Measurements from ENCODE around the gene KRTAP2-1.
"Not testable (repeated sequence)": the region's sequence is repeated elsewhere in the genome, so short reads cannot be mapped to it uniquely, and the experiment has no call there.

KRTAP2-1 gene

DNA sequence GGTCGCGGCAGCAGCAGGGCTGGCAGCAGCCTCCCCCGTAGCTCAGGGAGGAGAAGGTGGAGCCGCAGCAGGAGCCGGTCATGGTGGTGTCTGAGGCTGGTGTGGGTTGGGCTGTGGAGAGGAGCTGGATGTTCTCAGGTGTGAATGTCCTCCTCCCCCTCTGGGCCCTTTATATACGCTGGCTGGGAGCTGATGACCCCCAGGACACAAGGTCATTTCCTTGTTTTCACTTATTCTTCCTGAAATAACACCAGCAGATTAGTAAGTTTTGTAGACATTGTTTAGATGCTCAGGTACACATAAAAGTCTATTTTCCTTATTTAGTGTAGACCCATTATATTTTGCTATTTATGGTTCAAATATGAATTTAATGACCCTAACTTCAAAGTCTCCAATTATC, 8.0 kb upstream of the KRTAP2-1 start, which contains the start of gene KRTAP2-2:
Gene KRTAP2-2, minus strand, starts transcription at position 101 of the 400 bp plus-strand sequence. Its CDS starts 19 bp downstream, at position 82.
- not testable (repeated sequence) for DNase-seq

GRCh38 chr17:41054556-41054955, 7.4 kb upstream of the KRTAP2-1 start:
- DNase-seq, result not testable (repeated sequence)

DNA sequence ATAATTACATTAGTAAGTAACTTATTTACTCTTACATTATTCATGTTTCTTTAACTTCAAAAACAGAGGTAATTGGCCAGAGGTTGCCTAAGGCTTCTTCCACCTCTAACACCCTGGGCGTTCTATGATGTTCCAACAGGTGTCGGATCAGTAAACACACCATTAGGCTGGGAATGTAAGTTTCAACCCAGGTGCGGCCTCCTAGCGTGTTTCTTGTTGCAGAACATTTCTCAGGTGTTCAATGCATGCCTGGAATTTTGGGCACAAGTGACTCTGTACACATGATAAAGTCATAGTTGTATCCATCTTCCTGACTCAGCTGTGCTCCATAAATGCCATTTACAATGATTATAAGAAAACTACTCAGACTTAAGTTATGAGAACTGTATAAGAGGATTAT, 6.9 kb upstream of the KRTAP2-1 start:
- no peak for DNase-seq

- DNase-seq, result no peak
Observed at GRCh38 chr17:41052566-41052965, 5.5 kb upstream of the KRTAP2-1 start.

DNA sequence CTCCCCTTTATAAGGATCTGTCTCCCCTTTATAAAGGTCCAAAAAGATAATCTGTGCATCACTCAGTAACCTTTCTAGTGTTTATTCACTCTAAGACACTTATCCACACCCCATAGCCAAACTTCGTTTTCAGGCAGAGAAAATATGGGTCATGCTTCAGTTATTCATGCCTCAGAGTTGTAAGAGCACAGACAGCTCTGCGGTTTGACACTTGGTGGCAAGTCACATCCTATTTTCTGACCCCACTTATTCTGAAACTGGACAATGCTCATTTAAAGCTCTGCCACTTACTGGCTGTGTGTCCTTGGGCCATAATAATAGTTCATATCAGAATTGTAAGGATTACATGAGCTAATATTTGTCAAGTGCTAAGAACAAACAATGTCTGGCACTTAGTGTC, 2.0 kb upstream of the KRTAP2-1 start:
- no peak for DNase-seq

GRCh38 chr17:41048441-41048840, 1.3 kb upstream of the KRTAP2-1 start:
- DNase-seq, result no peak

- DNase-seq, result no peak
Observed at GRCh38 chr17:41042953-41043352, 4.2 kb downstream of the KRTAP2-1 start.

DNA sequence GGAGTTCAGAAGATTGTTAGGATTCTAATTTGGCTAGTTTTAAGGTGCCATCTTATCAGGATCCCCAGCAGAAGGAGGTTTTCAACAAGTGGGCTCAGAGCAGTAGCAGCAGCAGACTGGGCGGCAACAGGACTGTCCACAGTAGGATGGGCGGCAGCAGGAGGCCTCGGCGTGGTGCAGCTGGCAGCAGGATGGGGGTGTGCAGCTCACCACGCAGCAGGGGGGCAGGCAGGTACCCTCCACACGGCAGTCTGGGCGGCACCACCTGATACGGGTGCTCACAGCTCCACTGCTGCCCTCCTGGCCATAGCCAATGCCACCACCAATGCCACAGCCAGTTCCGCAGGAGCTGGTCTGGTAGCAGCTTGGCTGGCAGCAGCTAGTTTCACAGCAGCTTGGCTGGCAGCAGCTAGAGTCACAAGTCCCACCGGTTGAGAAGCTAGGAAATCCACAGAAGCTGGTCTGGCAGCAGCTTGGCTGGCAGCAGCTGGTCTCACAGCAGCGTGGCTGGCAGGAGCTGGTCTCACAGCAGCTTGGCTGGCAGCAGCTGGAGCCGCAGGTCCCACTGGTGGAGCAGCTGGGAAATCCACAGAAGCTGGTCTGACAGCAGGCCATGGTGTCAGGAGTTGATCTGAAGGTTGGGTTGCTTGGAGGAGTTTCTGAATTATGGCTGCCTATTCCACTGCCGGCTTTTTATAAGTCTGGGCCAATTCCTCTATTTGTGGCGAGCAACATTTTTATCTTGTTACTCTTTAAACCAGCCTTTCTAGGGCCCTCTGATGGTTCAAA, 6.1 kb downstream of the KRTAP2-1 start, which contains the start of gene KRTAP1-1:
Gene KRTAP1-1, minus strand, starts transcription at position 668 of the 789 bp plus-strand sequence. Its CDS starts 53 bp downstream, at position 615.
- DNase-seq, result not testable (repeated sequence)

DNA sequence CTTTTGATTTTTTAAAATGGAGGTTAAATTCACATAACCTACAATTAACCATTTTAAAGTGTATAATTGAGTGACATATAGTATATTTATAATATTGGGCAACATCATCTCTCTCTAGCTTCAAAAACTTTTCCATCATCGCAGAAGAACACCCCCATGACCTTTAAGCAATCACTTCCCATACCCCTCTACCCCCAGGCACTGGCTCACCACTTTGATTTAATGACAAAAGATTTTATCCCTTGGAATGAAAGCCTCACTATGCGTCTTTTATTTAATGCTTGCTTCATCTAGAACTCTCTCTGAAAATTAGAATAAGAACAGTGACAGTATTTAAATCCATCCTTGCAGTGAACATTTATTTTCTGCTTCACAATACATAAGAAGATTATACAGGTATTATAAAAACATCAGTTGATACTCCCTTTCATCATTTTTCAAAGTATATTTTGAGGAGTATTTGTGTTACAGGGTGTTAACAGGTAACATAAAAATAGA, 9.2 kb downstream of the KRTAP2-1 start:
- no peak for DNase-seq

- DNase-seq, result not testable (repeated sequence)
Observed at GRCh38 chr17:41034346-41034935, 12.7 kb downstream of the KRTAP2-1 start, which contains the start of gene KRTAP1-3. TSS of gene KRTAP1-3 (minus strand) at chr17:41034874. CDS start at chr17:41034821, 53 bp downstream.

DNA sequence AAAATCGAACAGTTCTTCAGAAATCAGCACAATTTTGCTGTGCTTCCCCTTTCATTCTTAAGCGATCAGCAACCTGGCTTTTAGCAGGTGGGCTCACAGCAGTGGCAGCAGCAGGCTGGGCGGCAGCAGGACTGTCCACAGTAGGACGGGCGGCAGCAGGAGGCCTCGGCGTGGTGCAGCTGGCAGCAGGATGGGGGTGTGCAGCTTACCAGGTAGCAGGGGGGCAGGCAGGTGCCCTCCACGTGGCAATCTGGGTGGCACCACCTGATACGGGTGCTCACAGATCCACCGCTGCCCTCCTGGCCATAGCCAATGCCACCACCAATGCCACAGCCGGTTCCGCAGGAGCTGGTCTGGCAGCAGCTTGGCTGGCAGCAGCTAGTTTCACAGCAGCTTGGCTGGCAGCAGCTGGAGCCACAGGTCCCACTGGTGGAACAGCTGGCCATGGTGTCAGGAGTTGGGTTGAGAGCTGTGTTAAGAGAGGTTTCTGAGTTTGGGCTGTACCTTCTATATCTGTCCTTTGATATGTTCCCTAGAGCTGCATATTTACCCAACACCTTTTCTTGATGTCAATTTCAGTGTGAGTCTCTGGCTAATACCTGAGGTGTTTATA, 17.4 kb downstream of the KRTAP2-1 start, which contains the start of gene KRTAP1-4:
Gene KRTAP1-4, minus strand, starts transcription at position 563 of the 613 bp plus-strand sequence. Its CDS starts 117 bp downstream, at position 446.
- no peak for DNase-seq

DNA sequence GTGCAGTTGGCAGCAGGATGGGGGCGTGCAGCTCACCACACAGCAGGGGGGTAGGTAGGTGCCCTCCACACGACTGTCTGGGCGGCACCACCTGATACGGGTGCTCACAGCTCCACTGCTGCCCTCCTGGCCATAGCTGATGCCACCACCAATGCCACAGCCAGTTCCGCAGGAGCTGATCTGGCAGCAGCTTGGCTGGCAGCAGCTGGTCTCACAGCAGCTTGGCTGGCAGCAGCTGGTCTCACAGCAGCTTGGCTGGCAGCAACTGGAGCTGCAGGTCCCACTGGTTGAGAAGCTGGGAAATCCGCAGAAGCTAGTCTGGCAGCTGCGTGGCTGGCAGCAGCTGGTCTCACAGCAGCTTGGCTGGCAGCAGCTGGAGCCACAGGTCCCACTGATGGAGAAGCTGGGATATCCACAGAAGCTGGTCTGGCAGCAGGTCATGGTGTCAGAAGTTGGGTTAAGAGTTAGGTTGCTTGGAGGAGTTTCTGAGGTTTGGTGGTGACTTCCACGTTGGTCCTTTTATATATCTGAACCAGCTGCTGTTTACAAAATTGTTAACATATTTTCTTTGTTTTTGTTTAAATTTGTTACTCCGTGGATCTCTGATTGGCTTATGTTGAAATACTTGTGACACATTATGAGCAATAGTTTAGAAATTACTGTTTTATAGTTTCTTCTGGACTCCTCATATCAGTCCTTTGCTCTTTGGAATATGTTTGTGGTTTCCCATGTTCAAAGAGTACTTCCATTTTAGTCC, 20.2 kb downstream of the KRTAP2-1 start, which contains the start of gene KRTAP1-5:
Gene KRTAP1-5, minus strand, starts transcription at position 494 of the 757 bp plus-strand sequence. Its CDS starts 53 bp downstream, at position 441.
- no peak for DNase-seq

DNA sequence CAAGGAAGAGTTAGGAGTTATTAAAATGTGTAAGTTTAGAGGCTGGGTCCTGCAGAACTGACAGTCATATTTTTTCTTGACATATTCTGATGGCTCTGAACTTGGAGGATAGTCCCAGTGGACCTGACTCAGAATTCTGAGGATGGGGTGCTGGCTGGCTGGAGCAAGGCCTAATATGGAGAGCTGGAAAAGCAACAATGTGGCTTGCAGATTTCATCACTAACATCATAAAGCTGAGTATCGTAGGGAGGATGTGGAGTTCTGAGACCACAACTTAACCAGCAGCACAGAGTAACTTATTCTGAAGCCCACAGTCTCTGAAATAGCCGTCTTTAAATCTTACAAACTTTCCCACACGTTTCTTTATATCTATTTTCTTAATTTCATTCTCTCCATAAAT, 22.4 kb downstream of the KRTAP2-1 start:
- DNase-seq, result no peak

- DNase-seq, result no peak
Observed at GRCh38 chr17:41020336-41020735, 26.8 kb downstream of the KRTAP2-1 start.

- DNase-seq, result no peak
Observed at GRCh38 chr17:41019415-41019814, 27.7 kb downstream of the KRTAP2-1 start.

- DNase-seq, result no peak
Observed at GRCh38 chr17:41018541-41018940, 28.6 kb downstream of the KRTAP2-1 start.

DNA sequence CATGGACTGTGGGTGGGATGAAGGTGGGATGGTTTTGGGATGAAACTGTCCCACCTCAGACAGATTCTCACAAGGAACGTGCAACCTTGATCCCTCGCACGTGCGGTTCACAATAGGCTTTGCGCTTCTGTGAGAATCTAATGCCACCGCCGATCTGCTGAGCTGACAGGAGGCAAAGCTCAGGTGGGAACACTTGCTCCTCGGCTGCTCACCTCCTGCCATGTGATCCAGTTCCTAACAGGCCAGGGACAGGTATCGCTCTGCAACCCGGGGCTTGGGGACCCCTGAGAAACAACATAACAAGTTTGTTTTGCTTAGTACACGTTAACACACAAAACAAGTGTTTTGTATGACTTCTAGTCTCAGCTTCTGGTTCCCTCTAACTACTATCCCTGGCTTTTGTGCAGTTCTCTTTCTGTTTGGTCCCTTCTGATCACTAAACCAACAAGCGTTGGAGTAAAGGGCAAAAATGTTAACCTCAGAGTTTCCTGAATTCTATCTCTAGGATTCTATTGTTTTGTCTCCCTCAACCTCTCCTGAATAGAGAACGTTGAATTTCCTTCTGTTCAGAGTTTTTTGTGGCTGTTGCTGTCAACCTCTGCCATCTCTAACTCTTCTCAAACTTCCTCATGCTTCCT, 30.4 kb downstream of the KRTAP2-1 start:
- DNase-seq, result no peak

GRCh38 chr17:41015454-41015853, 31.7 kb downstream of the KRTAP2-1 start:
- no peak for DNase-seq

DNA sequence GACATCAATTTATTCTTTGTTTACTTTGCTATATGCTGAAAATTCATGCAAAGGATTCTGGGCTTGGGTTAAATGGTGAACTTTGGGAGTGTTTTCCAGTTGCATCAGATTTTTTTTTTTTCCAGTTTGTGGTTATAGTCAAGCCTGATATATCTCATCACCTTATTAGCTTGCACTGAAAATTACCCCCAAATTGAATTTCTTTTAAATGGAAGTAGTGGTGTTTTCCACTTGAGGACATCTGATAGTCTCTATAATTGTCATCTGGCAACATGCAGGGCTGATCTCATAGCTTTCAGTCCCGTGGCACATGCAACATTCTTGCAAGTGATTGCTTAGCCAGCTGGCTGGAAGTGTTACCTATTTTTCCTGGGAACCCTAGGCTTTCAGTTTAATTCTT, 33.5 kb downstream of the KRTAP2-1 start:
- no peak for DNase-seq

DNA sequence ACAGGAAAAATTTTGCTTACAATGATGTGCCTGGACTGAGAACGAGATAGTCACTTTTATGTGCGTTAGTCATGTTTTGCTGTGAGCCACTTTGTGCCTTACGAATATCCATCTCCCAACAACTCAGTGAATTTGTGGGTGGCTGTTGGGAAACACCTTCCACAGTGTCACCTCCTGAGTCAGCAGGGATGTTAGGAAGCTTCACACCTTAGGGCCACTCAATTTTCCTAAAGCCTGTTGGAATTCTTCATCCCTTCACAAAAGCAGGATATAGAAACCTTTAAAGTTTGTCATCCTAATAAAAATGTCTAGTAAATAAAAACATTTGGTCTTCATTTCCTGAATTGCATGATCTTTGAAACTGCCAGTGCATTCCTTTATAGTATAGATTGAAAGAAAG, 33.9 kb downstream of the KRTAP2-1 start:
- no peak for DNase-seq

GRCh38 chr17:41012326-41013120, 34.6 kb downstream of the KRTAP2-1 start:
- DNase-seq, result no peak
